Measurements from ENCODE around the gene GUCY1A1. TPM values are rescaled to one million over a fixed set of nuclear protein-coding genes. Genes with fewer than 3 reads are reported as not detected.

The GUCY1A1 gene
- total and polyA plus RNA-seq, 10 donors: 2.0 to 44.9 (median 23.1) TPM

DNA sequence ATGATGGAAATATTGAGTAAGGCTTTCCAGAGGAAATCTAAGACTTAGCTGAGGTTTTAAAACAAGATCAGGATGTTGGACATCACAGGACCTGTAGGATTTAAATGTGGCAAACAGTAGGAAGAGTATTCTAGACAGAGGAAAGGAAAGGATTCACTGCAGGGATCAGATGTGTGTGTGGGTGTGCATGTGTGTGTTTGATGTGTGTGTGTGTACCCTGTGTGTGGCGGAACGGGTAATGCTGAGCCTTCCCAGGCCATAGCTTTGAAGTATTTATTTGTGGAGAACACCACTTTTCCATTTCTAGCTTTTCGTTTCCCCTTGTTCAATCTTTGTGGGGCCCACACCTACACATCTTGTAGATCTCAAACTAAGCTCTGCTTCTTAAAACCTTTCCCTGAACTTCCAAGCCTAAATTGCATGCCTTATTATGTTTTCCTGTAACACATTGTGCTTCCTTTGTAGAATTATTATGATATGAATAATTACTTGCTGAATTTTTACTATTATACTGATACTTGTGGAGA, 6.9 kb downstream of the GUCY1A1 start:
- 73 to 93% (median 77%) methylated on average over 3 of the region's 3 CpGs for WGBS, 5 donors
- TF ChIP-seq POLR2AphosphoS5 (IDR thresholded peaks at IDR 0.05): no peak
- TF ChIP-seq POLR2A (IDR thresholded peaks at IDR 0.05): no peak
- no peak for TF ChIP-seq CTCF (IDR thresholded peaks at IDR 0.05 in 8 of 11, conservative IDR thresholded peaks at IDR 0.05 in 3 of 11)
- peaks cover 0 to 9% (median 0%) of the 10 kb centered on the region in 7 donors for H3K27me3 ChIP-seq (replicated peaks in 1 of 7)
- peak overlapping the region in 2 of 8 donors; percentile 5 to 12 for H3K27ac ChIP-seq
- no peak for DNase-seq
- no peaks in the 10 kb centered on the region for H3K36me3 ChIP-seq
- H3K4me3 ChIP-seq: no peak overlapping the region
- no peaks in the 10 kb centered on the region for H3K9me3 ChIP-seq
- peaks cover 0 to 27% (median 6%) of the 10 kb centered on the region in 6 donors for H3K4me1 ChIP-seq
- intact Hi-C loops (cut with DNase I; ENCODE audit: low total_unique reads): no loop called here

GRCh38 chr4:155674669-155675071, 8.0 kb downstream of the GUCY1A1 start:
- no peak for DNase-seq
- WGBS, 5 donors: 87 to 92% (median 88%) methylated on average over 6 of the region's 6 CpGs
- no peaks in the 10 kb centered on the region for H3K27me3 ChIP-seq (replicated peaks in 1 of 7)
- intact Hi-C loops (cut with DNase I; ENCODE audit: low total_unique reads): no loop called here
- no peak overlapping the region for H3K27ac ChIP-seq
- H3K9me3 ChIP-seq: no peaks in the 10 kb centered on the region
- H3K4me1 ChIP-seq: peaks cover 0 to 23% (median 6%) of the 10 kb centered on the region in 6 donors
- TF ChIP-seq CTCF (IDR thresholded peaks at IDR 0.05 in 8 of 11, conservative IDR thresholded peaks at IDR 0.05 in 3 of 11) (no peak), POLR2A (IDR thresholded peaks at IDR 0.05) (no peak), POLR2AphosphoS5 (IDR thresholded peaks at IDR 0.05) (no peak)
- H3K36me3 ChIP-seq: no peaks in the 10 kb centered on the region
- H3K4me3 ChIP-seq: no peak overlapping the region

DNA sequence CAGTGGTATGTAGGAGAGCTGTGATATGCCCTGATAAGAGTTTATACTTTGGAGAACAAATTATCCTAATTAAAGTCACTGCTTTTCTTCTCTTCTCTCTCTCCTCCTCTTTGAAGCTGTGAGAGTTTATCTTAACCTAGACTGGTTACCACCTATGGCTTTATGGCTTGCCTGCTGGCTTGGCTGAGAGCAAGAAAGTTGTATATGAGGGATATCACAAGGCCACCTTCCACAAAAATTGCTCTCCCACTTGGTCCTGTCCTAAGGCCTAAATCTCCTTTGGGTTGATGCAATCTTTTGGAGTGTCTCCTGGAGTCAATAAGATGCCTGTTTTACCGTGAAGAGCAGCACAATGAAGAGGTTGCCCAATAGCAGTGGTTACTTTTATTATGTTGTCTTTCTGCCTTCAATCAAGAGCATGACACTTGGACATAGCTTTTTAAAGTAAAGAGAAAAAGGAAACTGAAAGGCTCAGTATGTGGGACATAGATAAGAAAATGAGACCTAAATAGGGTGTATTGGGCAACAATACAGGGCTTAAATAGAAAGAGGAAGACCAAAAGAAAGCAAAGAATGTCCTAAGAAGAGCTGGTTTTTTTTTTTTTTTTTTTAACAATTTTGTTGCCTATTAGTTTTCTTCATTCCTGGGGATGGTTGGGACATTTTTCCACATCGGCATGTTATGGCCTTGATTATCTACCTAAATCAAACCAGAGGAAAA, 9.2 kb downstream of the GUCY1A1 start:
- peak overlapping the region in 1 of 8 donors; percentile 39 for H3K4me3 ChIP-seq
- TF ChIP-seq POLR2AphosphoS5 (IDR thresholded peaks at IDR 0.05) (no peak), POLR2A (IDR thresholded peaks at IDR 0.05) (no peak), CTCF (IDR thresholded peaks at IDR 0.05 in 8 of 11, conservative IDR thresholded peaks at IDR 0.05 in 3 of 11) (no peak)
- intact Hi-C loops (cut with DNase I; ENCODE audit: low total_unique reads): no loop called here

DNA sequence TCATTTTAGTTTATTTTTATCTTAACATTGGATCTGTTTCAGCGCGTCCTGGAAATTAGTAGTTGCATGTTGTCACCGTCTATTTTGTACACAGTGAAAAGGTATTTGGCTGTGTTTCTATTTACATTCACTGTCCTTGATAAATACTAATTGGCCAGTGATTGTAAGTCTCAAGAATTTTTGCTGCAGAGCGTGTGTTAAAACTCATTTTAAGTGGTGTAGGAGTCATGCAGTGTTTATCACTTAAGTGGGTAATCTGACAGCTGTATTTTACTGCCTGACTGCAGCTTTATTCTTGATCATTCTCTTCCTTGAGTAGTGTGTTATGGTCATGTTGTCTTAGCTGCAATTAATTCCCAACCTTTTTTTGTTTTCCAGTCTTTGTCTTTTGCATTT, 9.8 kb downstream of the GUCY1A1 start:
- no peaks in the 10 kb centered on the region for H3K36me3 ChIP-seq
- H3K4me1 ChIP-seq: peaks cover 0 to 28% (median 6%) of the 10 kb centered on the region in 6 donors
- 12 to 28% (median 21%) methylated on average over 4 of the region's 4 CpGs for WGBS, 5 donors
- peak overlapping the region in 1 of 8 donors; percentile 39 for H3K4me3 ChIP-seq
- intact Hi-C loops (cut with DNase I; ENCODE audit: low total_unique reads): no loop called here
- no peaks in the 10 kb centered on the region for H3K27me3 ChIP-seq (replicated peaks in 1 of 7)
- H3K27ac ChIP-seq: peak overlapping the region in 6 of 8 donors; percentile 49 to 73 (median 62)
- H3K9me3 ChIP-seq: no peaks in the 10 kb centered on the region
- no peak for DNase-seq
- TF ChIP-seq POLR2AphosphoS5 (IDR thresholded peaks at IDR 0.05): no peak
- no peak for TF ChIP-seq CTCF (IDR thresholded peaks at IDR 0.05 in 8 of 11, conservative IDR thresholded peaks at IDR 0.05 in 3 of 11)
- TF ChIP-seq POLR2A (IDR thresholded peaks at IDR 0.05): no peak

More for the DNA sequence above, 9.2 kb downstream of the GUCY1A1 start:
- Histone ChIP-seq H3K36me3 (no peaks in the 10 kb centered on the region), H3K9me3 (no peaks in the 10 kb centered on the region), H3K4me1 (peaks cover 0 to 23% (median 6%) of the 10 kb centered on the region in 6 donors), H3K27ac (peak overlapping the region in 7 of 8 donors; percentile 28 to 73 (median 66)), H3K27me3 (replicated peaks in 1 of 7) (no peaks in the 10 kb centered on the region)
- WGBS, 5 donors: 9 to 15% (median 12%) methylated on average over 2 of the region's 2 CpGs
- DNase-seq: no peak

Data from spleen (tissue), 11 donors.